MCF 10A (cell line): ENCODE results near the gene SLC25A43. TPM values are rescaled to one million over a fixed set of nuclear protein-coding genes. Genes with fewer than 3 reads are reported as not detected.
"Not testable (repeated sequence)": the region's sequence is repeated elsewhere in the genome, so short reads cannot be mapped to it uniquely, and the experiment has no call there.

Experiments used
- BruUV-seq: library from RNA; stranded (reverse); fragments of 400-500 nt; replicated peaks from 2 replicates; lab custom pipeline; 2021; lab: Mats Ljungman, UMichigan
- CTCF ChIA-PET: fragments of 300-600 bp; sonication (Branson Sonifier 250); formaldehyde crosslinking; extraction: SDS; loops from one replicate; lab custom pipeline; 2021; ENCODE audit warnings: antibody characterized with exemption, inconsistent platforms; lab: Yijun Ruan, JAX
- POLR2A ChIA-PET: fragments of 300-600, 350-650 bp; sonication (Branson Sonifier 250); formaldehyde crosslinking; extraction: SDS; loops from one replicate; lab custom pipeline; 2020; ENCODE audit warnings: antibody characterized with exemption, inconsistent platforms; lab: Yijun Ruan, JAX
- DNase-seq: peaks from one replicate; pipeline ENCODE4 v3.0.0-alpha.2; 2018; ENCODE audit not compliant: unreplicated experiment
- H3K27ac Mint-ChIP-seq: one replicate; pipeline ENCODE4 v1.8.0; 2022; ENCODE audit warnings: mild to moderate bottlenecking, low read depth, mixed read lengths; ENCODE audit not compliant: unreplicated experiment
- H3K27me3 Mint-ChIP-seq: one replicate; pipeline ENCODE4 v1.8.0; 2022; ENCODE audit warnings: mixed read lengths; ENCODE audit not compliant: insufficient read depth, unreplicated experiment
- H3K36me3 Mint-ChIP-seq: one replicate; pipeline ENCODE4 v1.8.0; 2022; ENCODE audit warnings: mild to moderate bottlenecking, moderate library complexity, mixed read lengths; ENCODE audit not compliant: insufficient read depth, unreplicated experiment
- H3K4me1 Mint-ChIP-seq: one replicate; pipeline ENCODE4 v1.8.0; 2022; ENCODE audit warnings: mixed read lengths; ENCODE audit not compliant: insufficient read depth, unreplicated experiment
- H3K4me3 Mint-ChIP-seq: one replicate; pipeline ENCODE4 v1.8.0; 2022; ENCODE audit warnings: mild to moderate bottlenecking, moderate library complexity, mixed read lengths; ENCODE audit not compliant: unreplicated experiment
- H3K9me3 Mint-ChIP-seq: one replicate; pipeline ENCODE4 v1.8.0; 2022; ENCODE audit warnings: mixed read lengths; ENCODE audit not compliant: unreplicated experiment
- intact Hi-C: fragments of 100-400 bp; cut with micrococcal nuclease; formaldehyde crosslinking; loops from 2 replicates; pipeline ENCODE4 v1.14.1; 2022
- total RNA-seq: library from RNA; stranded (reverse); gene quantifications from 2 replicates; pipeline ENCODE4 v1.2.3, GENCODE V29; 2022
- TF ChIP-seq, protein P1 (sequence below): fragments of 200-600 bp; IDR thresholded peaks from one replicate; pipeline ENCODE4 v1.8.0; 2022; ENCODE audit warnings: antibody characterized with exemption, mild to moderate bottlenecking; ENCODE audit not compliant: unreplicated experiment

Gene SLC25A43
- total RNA-seq, 1 experiment from 2014 or later, result 16.0 TPM

DNA sequence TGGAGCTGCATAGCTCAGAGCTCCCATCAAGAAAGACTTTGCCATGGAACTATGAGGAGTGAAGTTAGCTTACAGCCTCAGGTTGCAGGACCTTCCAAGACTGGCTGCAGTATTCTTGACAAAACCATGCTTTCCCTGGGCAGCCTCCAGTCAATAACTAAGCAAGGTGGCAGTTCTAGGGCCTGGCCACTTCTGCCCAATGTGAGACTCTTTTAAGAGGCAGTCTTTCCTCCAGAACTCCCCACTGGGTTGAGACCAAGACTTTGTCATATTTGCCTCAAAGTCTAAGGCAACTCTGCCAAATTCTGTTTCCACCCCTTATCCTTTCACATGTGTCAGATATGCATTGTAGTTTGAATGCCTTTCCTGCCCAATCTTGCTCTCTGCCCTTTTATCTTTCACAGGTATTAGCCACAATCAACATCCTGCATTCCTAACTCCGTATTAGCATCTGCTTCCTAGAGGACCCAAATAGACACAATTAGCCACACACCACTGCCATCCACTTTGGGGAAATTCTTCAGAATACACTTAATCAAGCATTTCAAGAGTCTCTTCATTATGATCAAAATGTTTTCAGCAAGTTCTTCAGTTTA is 17.7 kb upstream of the SLC25A43 start:
- Mint-ChIP-seq H3K36me3 (peaks cover 6% of the 10 kb centered on the region), H3K4me3 (no peak overlapping the region), H3K4me1 (no peaks in the 10 kb centered on the region), H3K27me3 (peaks cover 11% of the 10 kb centered on the region), H3K9me3 (peaks cover 7% of the 10 kb centered on the region), H3K27ac (no peak overlapping the region)
- TF ChIP-seq, protein P1, sequence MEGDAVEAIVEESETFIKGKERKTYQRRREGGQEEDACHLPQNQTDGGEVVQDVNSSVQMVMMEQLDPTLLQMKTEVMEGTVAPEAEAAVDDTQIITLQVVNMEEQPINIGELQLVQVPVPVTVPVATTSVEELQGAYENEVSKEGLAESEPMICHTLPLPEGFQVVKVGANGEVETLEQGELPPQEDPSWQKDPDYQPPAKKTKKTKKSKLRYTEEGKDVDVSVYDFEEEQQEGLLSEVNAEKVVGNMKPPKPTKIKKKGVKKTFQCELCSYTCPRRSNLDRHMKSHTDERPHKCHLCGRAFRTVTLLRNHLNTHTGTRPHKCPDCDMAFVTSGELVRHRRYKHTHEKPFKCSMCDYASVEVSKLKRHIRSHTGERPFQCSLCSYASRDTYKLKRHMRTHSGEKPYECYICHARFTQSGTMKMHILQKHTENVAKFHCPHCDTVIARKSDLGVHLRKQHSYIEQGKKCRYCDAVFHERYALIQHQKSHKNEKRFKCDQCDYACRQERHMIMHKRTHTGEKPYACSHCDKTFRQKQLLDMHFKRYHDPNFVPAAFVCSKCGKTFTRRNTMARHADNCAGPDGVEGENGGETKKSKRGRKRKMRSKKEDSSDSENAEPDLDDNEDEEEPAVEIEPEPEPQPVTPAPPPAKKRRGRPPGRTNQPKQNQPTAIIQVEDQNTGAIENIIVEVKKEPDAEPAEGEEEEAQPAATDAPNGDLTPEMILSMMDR, result no peak
- intact Hi-C loops, result no loop called here
- no peak for DNase-seq
- no TSS peak for BruUV-seq
- POLR2A ChIA-PET, result no interaction called here
- CTCF ChIA-PET, result interaction anchor here (1.4 kb wide), 1 partner anchor 131 kb away, joined by 4 read pairs; no protein-coding TSS in a partner anchor

DNA sequence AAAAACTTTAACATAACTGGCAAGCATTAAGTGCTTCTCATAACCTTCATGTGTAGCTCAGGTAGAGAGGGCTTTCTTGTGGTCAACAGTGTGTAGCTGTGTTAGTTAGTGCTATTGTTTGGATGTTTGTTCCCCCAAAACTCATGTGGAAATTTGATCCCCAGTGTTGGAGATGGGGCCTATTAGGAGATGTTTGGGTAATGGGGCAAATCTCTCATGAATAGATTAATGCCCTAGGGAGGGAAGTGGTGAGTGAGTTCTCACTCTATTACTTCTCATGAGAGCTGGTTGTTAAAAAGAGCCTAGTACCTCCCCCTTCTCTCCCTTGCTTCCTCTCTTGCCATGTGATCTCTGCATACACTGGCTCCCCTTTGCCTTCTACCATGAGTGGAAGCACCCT is 16.5 kb upstream of the SLC25A43 start:
- CTCF ChIA-PET, result interaction anchor here (0.7 kb wide), 1 partner anchor 11 kb away, joined by 3 read pairs; no protein-coding TSS in a partner anchor
- H3K27ac Mint-ChIP-seq, result no peak overlapping the region
- peaks cover 6% of the 10 kb centered on the region for H3K36me3 Mint-ChIP-seq
- H3K9me3 Mint-ChIP-seq, result peaks cover 7% of the 10 kb centered on the region
- intact Hi-C loops, result no loop called here
- POLR2A ChIA-PET, result no interaction called here
- H3K4me3 Mint-ChIP-seq, result no peak overlapping the region
- BruUV-seq, result no TSS peak
- DNase-seq, result no peak
- TF ChIP-seq, protein P1, result no peak
- H3K4me1 Mint-ChIP-seq, result no peaks in the 10 kb centered on the region
- H3K27me3 Mint-ChIP-seq, result peaks cover 11% of the 10 kb centered on the region

GRCh38 chrX:119386685-119387084 is 12.5 kb upstream of the SLC25A43 start:
- intact Hi-C loops, H3K27me3 Mint-ChIP-seq, H3K9me3 Mint-ChIP-seq, H3K36me3 Mint-ChIP-seq, H3K4me1 Mint-ChIP-seq, H3K27ac Mint-ChIP-seq, BruUV-seq, DNase-seq, H3K4me3 Mint-ChIP-seq: not testable (repeated sequence)
- ChIA-PET POLR2A (interaction anchor here (0.6 to 1.0 kb wide), 2 partner anchors 9 to 24 kb away, joined by 3 to 4 read pairs; no protein-coding TSS in a partner anchor), CTCF (interaction anchor here (1.1 kb wide), 1 partner anchor 83 kb away, joined by 3 read pairs; no protein-coding TSS in a partner anchor)

- H3K4me1 Mint-ChIP-seq, H3K27ac Mint-ChIP-seq, POLR2A ChIA-PET, H3K9me3 Mint-ChIP-seq, H3K4me3 Mint-ChIP-seq, CTCF ChIA-PET, BruUV-seq, H3K36me3 Mint-ChIP-seq, intact Hi-C loops, DNase-seq, H3K27me3 Mint-ChIP-seq: not testable (repeated sequence)
Measured at GRCh38 chrX:119387426-119387825, 11.7 kb upstream of the SLC25A43 start.

GRCh38 chrX:119389214-119389613 is 9.9 kb upstream of the SLC25A43 start:
- intact Hi-C loops, result no loop called here
- CTCF ChIA-PET, result no interaction called here
- Mint-ChIP-seq H3K4me1 (no peaks in the 10 kb centered on the region), H3K27ac (no peak overlapping the region), H3K36me3 (peaks cover 2% of the 10 kb centered on the region), H3K4me3 (no peak overlapping the region), H3K9me3 (peaks cover 19% of the 10 kb centered on the region), H3K27me3 (peaks cover 12% of the 10 kb centered on the region)
- DNase-seq, result no peak
- POLR2A ChIA-PET, result no interaction called here
- TF ChIP-seq, protein P1, result no peak
- no TSS peak for BruUV-seq
